ENCODE results near the gene PCK1.

Gene PCK1

GRCh38 chr20:57608516-57608915 is 47.6 kb downstream of the PCK1 start:
- DNase-seq = no peak

GRCh38 chr20:57609086-57609841 is 48.4 kb downstream of the PCK1 start:
- DNase-seq = no peak

GRCh38 chr20:57609842-57610167 is 48.9 kb downstream of the PCK1 start:
- no peak for DNase-seq

- no peak for DNase-seq
Measured at GRCh38 chr20:57610261-57610952, 49.5 kb downstream of the PCK1 start.

GRCh38 chr20:57611586-57612311 is 50.8 kb downstream of the PCK1 start:
- DNase-seq = no peak

GRCh38 chr20:57612436-57612835 is 51.5 kb downstream of the PCK1 start:
- no peak for DNase-seq

GRCh38 chr20:57612916-57613315 is 52.0 kb downstream of the PCK1 start:
- DNase-seq = no peak

- no peak for DNase-seq
Measured at GRCh38 chr20:57613481-57613921, 52.6 kb downstream of the PCK1 start.

GRCh38 chr20:57614490-57615444 is 53.9 kb downstream of the PCK1 start:
- DNase-seq = no peak

- DNase-seq = no peak
Measured at GRCh38 chr20:57615445-57615811, 54.5 kb downstream of the PCK1 start.

- DNase-seq = no peak
Measured at GRCh38 chr20:57616143-57616951, 55.4 kb downstream of the PCK1 start.

- no peak for DNase-seq
Measured at GRCh38 chr20:57617079-57617795, 56.3 kb downstream of the PCK1 start.

All from stimulated activated CD4-positive, alpha-beta T cell treated with anti-CD3 and anti-CD28 coated beads, Interleukin-12 subunit alpha, Interleukin-12 subunit beta, amount 100 ng/mL, for 4 hours (primary cell).